Limb (tissue), 2 donors: Measurements from ENCODE around the gene USP51.
"Not testable (repeated sequence)": the region's sequence is repeated elsewhere in the genome, so short reads cannot be mapped to it uniquely, and the experiment has no call there.

Experiments used
- DNase-seq, 2 donors: peaks; one replicate each; pipeline ENCODE4 v3.0.0-alpha.2; 2016; ENCODE audit errors: extremely low spot score in 2 of 2

The USP51 gene

GRCh38 chrX:55489314-55490009 lies at the start of gene USP51:
USP51 (minus strand) TSS chrX:55489848; CDS start chrX:55488939, 909 bp downstream.
- DNase-seq = peak; percentile 49 to 67

DNA sequence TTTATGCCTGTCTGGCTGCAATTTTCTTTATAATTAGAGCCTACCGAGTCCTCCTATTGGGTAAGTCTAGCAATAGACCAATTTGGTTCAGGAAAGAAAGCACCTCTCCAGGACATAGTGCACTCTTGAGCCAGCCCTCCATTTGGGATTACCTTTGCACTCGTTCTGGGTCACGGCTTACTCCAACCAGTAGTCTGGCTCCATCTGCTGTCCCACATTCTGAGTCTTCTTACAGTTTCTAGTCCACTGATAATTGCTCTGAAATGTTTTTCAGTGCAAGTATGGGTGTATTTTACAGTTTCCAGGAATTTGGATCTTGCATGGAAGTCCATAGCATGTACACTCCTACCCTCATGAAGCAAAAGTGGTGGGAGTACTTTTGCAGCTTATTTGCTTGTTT lies 34.8 kb upstream of the USP51 start:
- no peak for DNase-seq

DNA sequence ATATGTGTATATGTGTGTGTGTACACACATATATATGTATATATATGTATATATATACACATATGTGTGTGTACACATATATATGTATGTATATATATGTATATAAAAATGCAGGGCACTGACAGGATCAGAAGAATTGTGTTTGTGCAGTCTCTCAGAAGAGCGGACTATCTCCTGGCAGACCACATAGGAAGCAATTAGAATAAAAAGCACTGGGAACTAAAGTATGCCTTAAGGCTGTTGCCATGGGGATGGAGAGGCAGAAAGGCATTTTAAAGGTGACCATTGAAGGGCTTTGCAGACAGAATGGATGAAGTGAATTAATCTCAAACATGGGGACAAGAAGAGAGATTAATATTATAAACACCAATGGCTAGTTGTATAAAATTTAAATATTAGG lies 33.7 kb upstream of the USP51 start:
- DNase-seq = no peak

GRCh38 chrX:55522596-55523276 lies 33.1 kb upstream of the USP51 start:
- DNase-seq = peak in 1 of 2 donors; percentile 30

DNA sequence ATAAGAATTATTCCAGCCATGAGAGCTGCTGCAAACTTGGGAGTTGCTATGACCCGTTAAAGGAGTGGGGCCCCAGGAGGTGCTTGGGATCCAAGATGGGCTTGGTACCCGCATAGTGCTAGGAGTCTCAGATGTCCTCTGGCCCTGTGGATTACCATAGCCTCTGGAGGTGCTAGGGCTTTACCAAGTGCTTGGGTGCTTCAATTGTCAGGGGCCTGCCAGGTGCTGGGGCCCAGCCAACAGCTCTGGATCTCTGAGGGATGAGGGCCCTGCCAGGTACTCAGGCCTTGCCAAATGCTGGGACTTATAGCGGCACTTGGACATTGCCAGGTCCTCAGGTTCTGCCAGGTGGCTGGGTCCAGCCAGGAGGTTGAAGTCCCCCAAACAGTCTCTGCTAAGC lies 32.0 kb upstream of the USP51 start:
- DNase-seq = no peak

DNA sequence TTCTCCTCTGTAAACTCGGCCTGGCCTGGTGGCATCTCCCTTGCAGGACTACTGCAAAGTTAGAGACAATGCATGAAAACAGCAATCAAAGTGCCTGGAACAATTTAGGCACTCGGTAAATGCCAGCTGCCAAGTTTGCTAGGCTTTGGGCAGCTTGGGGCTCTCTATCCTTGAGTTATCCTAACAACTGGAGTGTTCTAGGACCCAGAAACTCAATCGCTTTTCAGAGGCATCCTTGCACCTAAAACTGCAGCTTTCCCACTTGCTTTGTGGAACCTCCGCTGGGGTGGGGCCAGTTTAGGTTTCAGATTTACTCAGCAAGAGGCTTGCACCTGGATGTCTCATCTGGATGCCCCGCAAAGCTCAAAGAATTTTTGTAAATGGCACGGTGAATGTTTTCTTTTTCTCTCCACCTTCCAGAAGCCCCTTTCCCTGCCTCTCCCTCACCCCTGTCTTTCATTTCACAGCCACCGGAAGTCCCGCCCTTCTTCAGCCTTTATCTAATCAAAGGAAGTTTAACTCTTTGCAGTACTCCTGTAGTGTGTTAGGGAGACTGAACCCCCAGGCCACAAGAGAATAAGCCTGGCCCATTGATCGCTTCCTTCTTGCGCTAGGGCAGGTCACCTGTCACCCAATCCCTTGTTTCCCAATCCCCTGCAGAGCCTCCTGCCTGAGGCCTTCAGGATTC lies 27.3 kb upstream of the USP51 start:
- not testable (repeated sequence) for DNase-seq

- not testable (repeated sequence) for DNase-seq
Observed at GRCh38 chrX:55513045-55513737, 23.5 kb upstream of the USP51 start.

- not testable (repeated sequence) for DNase-seq
Observed at GRCh38 chrX:55508410-55509152, 18.9 kb upstream of the USP51 start.

DNA sequence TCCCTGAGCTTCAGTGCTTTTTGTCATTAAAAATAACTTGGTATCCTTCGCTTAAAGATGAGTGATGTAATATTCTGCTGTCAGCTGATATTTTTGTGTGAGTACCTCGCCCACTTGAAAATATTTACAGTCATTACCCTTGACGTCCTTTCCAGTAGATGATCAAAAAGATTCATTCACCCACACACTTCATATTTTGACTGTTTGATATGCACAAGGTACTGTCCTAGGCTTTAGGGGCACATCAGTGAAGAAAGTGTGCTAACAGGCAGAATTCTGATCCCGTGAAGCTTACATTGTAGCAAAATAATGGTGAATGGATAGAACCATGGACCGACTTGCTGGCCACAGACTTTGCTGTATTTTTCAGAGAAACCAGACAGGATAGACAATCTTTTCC lies 18.1 kb upstream of the USP51 start:
- DNase-seq = not testable (repeated sequence)

GRCh38 chrX:55507010-55507409 lies 17.4 kb upstream of the USP51 start:
- DNase-seq = not testable (repeated sequence)

DNA sequence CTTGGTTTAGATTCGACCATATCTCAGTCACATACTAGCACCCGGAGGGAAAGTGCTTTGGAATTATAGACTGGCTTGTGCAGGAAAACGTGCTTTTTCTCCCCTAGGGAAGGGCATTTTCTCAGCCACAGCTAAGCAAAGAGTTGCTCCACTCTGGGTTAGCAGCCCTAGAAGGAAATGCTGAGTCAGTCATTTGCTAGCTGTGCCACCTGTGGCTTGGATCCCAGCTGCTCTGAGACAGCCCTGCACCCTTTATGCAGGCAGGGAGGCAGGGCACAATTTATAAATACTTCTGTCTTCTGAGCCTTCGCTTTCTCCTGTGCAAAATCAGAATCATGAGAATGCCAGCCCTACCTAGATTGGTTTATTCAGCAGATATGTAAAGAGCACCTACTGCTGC lies 1.3 kb upstream of the USP51 start:
- DNase-seq = no peak

DNA sequence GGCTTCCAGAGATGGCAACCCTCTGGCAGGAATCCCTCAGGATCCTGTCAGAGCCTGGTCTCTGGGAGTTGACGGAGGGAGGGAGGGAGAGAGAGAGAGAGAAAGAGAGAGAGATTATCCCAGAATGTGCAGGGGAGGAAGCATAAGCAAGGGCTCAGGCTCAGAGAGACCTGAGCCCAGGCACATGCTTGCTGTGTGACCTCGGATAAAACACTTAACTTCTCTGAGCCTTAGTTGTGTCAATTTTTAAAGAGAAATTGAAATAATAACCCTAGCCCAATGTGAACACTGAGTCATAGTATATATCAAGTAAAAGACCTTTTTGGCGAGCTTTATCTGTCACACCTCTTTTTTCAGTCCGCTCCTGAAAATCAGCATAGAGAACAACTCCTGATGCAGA lies 473 bp upstream of the USP51 start:
- no peak for DNase-seq

- DNase-seq = peak; percentile 60 to 83
Observed at GRCh38 chrX:55488593-55489313, 895 bp downstream of the USP51 start.

GRCh38 chrX:55488006-55488592 lies 1.5 kb downstream of the USP51 start:
- no peak for DNase-seq

DNA sequence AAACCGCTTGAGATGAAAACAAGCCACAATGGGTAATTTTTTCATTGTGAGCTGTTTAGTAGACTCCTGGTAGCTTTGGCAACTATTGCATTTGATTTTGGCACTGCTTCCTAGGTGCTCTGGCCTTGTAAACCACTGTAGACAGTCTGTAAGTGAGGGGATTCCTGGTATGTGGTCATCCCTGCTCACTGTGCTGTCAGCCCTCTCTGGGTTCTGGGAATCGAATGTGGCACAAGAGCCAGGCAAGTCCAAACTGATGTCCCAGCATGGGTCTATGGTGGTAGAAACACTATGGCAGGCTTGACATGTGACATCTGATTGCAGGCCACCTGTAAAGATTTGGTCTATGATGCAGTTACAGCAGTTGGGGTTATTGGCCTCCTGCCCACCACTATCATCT lies 2.5 kb downstream of the USP51 start:
- DNase-seq = no peak

GRCh38 chrX:55486736-55487135 lies 2.9 kb downstream of the USP51 start:
- no peak for DNase-seq

DNA sequence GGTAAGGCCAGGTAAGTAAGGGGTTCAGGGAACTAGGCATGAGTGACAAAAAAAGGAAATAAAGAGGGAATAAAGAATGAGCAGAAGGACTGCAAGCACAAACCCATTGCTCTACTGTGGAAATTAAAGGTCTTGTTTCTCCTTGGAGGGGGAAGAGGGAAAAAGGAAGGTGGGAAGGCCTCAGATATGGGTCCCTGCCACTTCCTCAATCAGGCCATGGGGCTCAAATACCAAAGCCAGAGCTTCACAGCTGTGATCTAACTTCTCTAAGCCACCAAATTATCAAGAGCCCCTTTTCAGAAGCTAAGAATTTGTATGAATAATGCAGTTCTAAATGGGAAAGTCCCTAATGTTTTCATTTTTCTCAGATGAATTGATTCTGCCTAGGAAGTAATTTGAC lies 4.7 kb downstream of the USP51 start:
- DNase-seq = no peak

GRCh38 chrX:55480390-55481062 lies 9.1 kb downstream of the USP51 start:
- no peak for DNase-seq

GRCh38 chrX:55479956-55480355 lies 9.7 kb downstream of the USP51 start:
- DNase-seq = not testable (repeated sequence)

GRCh38 chrX:55465791-55466190 lies 23.9 kb downstream of the USP51 start:
- DNase-seq = not testable (repeated sequence)
